ENCODE measurements around the gene RPN1. TPM values are rescaled to one million over a fixed set of nuclear protein-coding genes. Genes with fewer than 3 reads are reported as not detected.
A peak's percentile ranks its signal among the peaks of the same experiment; 100 is the strongest.

Gene RPN1
- total RNA-seq, 5 donors from 2014 or later (not counting 1 experiment from before 2014, with no cell fraction given) = 86.1 to 119 (median 100) TPM

GRCh38 chr3:128684986-128685726 lies 34.5 kb upstream of the RPN1 start:
- H3K36me3 Mint-ChIP-seq = no peaks in the 10 kb centered on the region
- no peaks in the 10 kb centered on the region for H3K9me3 Mint-ChIP-seq
- CTCF ChIA-PET = interaction anchor here in 1 of 2 donors (0.6 kb wide), 2 partner anchors 51 to 86 kb away, joined by 3 read pairs; no protein-coding TSS in a partner anchor
- H3K4me1 Mint-ChIP-seq = peaks cover 24 to 42% (median 26%) of the 10 kb centered on the region in 3 donors
- Histone ChIP-seq H3K27ac (ENCODE audit: low read length) (no peak overlapping the region), H3K4me1 (ENCODE audit: control insufficient read depth in 1 of 2, extremely low read depth in 1 of 2, insufficient read depth in 2 of 2, low read length in 2 of 2) (peaks cover 17 to 24% of the 10 kb centered on the region in 2 experiments), H3K36me3 (ENCODE audit: control insufficient read depth in 2 of 2, extremely low read depth in 1 of 2, insufficient read depth in 1 of 2, low read length in 1 of 2) (no peaks in the 10 kb centered on the region), H3K27me3 (replicated peaks in 1 of 2; ENCODE audit: control insufficient read depth in 2 of 2, extremely low read depth in 1 of 2, insufficient read depth in 2 of 2, low read length in 1 of 2) (no peaks in the 10 kb centered on the region), H3K4me3 (ENCODE audit: control insufficient read depth in 1 of 2, extremely low read depth in 1 of 2, low read length in 1 of 2) (no peak overlapping the region), H3K9me3 (no peaks in the 10 kb centered on the region)
- ATAC-seq (replicated peaks in 1 of 4) (no peak), DNase-seq (no peak)
- H3K27me3 Mint-ChIP-seq = no peaks in the 10 kb centered on the region
- POLR2A ChIA-PET = interaction anchor here in 1 of 2 donors (0.6 kb wide), 2 partner anchors 56 to 297 kb away, joined by 5 to 6 read pairs; no protein-coding TSS in a partner anchor
- peak overlapping the region in 1 of 3 donors; percentile 7 for H3K4me3 Mint-ChIP-seq
- 97% methylated on average over 8 of the region's 11 CpGs for WGBS (ENCODE audit: insufficient coverage)
- H3K27ac Mint-ChIP-seq = peak overlapping the region; percentile 1 to 13

- no CpG with 5 or more reads among the region's 3 CpGs for WGBS (ENCODE audit: insufficient coverage)
- ChIA-PET CTCF (interaction anchor here in 1 of 2 donors (0.7 kb wide), 1 partner anchor 133 kb away, joined by 5 read pairs; no protein-coding TSS in a partner anchor), POLR2A (interaction anchor here in 1 of 2 donors (0.7 kb wide), 1 partner anchor 39 kb away, joined by 4 read pairs; no protein-coding TSS in a partner anchor)
- no peaks in the 10 kb centered on the region for H3K36me3 ChIP-seq (ENCODE audit: control insufficient read depth in 2 of 2, extremely low read depth in 1 of 2, insufficient read depth in 1 of 2, low read length in 1 of 2)
- no peak overlapping the region for H3K4me3 Mint-ChIP-seq
- H3K27me3 ChIP-seq (replicated peaks in 1 of 2; ENCODE audit: control insufficient read depth in 2 of 2, extremely low read depth in 1 of 2, insufficient read depth in 2 of 2, low read length in 1 of 2) = no peaks in the 10 kb centered on the region
- H3K4me1 ChIP-seq (ENCODE audit: control insufficient read depth in 1 of 2, extremely low read depth in 1 of 2, insufficient read depth in 2 of 2, low read length in 2 of 2) = peaks cover 17 to 30% of the 10 kb centered on the region in 2 experiments
- no peak overlapping the region for H3K4me3 ChIP-seq (ENCODE audit: control insufficient read depth in 1 of 2, extremely low read depth in 1 of 2, low read length in 1 of 2)
- H3K27ac Mint-ChIP-seq = peak overlapping the region in 1 of 2 donors; percentile 61
- H3K27ac ChIP-seq (ENCODE audit: low read length) = peak overlapping the region; percentile 24
- H3K4me1 Mint-ChIP-seq = peaks cover 26 to 51% (median 26%) of the 10 kb centered on the region in 3 donors
- H3K36me3 Mint-ChIP-seq = no peaks in the 10 kb centered on the region
- H3K9me3 Mint-ChIP-seq = no peaks in the 10 kb centered on the region
- DNase-seq (no peak), ATAC-seq (replicated peaks in 1 of 4) (no peak)
- H3K9me3 ChIP-seq = no peaks in the 10 kb centered on the region
- no peaks in the 10 kb centered on the region for H3K27me3 Mint-ChIP-seq
Observed at GRCh38 chr3:128683957-128684356, 33.3 kb upstream of the RPN1 start.

GRCh38 chr3:128681369-128681829 lies 30.8 kb upstream of the RPN1 start:
- peak overlapping the region; percentile 95 to 99 (median 97) for H3K4me3 Mint-ChIP-seq
- peaks cover 26 to 54% (median 26%) of the 10 kb centered on the region in 3 donors for H3K4me1 Mint-ChIP-seq
- H3K27me3 Mint-ChIP-seq = no peaks in the 10 kb centered on the region
- H3K27me3 ChIP-seq (replicated peaks in 1 of 2; ENCODE audit: control insufficient read depth in 2 of 2, extremely low read depth in 1 of 2, insufficient read depth in 2 of 2, low read length in 1 of 2) = no peaks in the 10 kb centered on the region
- ATAC-seq (replicated peaks in 1 of 4) = no peak
- ChIA-PET CTCF (interaction anchor here (0.7 to 3.5 kb wide), 17 partner anchors 44 to 759 kb away, joined by 3 to 36 read pairs (median 10); partner anchors contain the start of genes ACAD9 (in 1 of the 2), IFT122 (in 1 of the 2) and MBD4 (in 1 of the 2)), POLR2A (interaction anchor here (0.6 to 1.7 kb wide), 5 partner anchors 9 to 200 kb away, joined by 3 to 9 read pairs (median 7); partner anchors contain the start of gene RAB7A (in 1 of the 2))
- peak overlapping the region; percentile 99 for H3K27ac Mint-ChIP-seq
- H3K4me3 ChIP-seq (ENCODE audit: control insufficient read depth in 1 of 2, extremely low read depth in 1 of 2, low read length in 1 of 2) = peak overlapping the region; percentile 79 to 80
- H3K9me3 ChIP-seq = no peaks in the 10 kb centered on the region
- no peaks in the 10 kb centered on the region for H3K36me3 Mint-ChIP-seq
- H3K27ac ChIP-seq (ENCODE audit: low read length) = peak overlapping the region; percentile 97
- WGBS (ENCODE audit: insufficient coverage) = 40% methylated on average over 5 of the region's 9 CpGs
- no peaks in the 10 kb centered on the region for H3K36me3 ChIP-seq (ENCODE audit: control insufficient read depth in 2 of 2, extremely low read depth in 1 of 2, insufficient read depth in 1 of 2, low read length in 1 of 2)
- peaks cover 17 to 30% of the 10 kb centered on the region in 2 experiments for H3K4me1 ChIP-seq (ENCODE audit: control insufficient read depth in 1 of 2, extremely low read depth in 1 of 2, insufficient read depth in 2 of 2, low read length in 2 of 2)
- no peaks in the 10 kb centered on the region for H3K9me3 Mint-ChIP-seq
- DNase-seq = no peak

GRCh38 chr3:128680603-128681368 lies 30.2 kb upstream of the RPN1 start:
- Mint-ChIP-seq H3K9me3 (no peaks in the 10 kb centered on the region), H3K27me3 (no peaks in the 10 kb centered on the region), H3K27ac (peak overlapping the region; percentile 99), H3K4me1 (peaks cover 27 to 55% (median 29%) of the 10 kb centered on the region in 3 donors), H3K36me3 (no peaks in the 10 kb centered on the region), H3K4me3 (peak overlapping the region; percentile 95 to 99 (median 97))
- Histone ChIP-seq H3K9me3 (no peaks in the 10 kb centered on the region), H3K36me3 (ENCODE audit: control insufficient read depth in 2 of 2, extremely low read depth in 1 of 2, insufficient read depth in 1 of 2, low read length in 1 of 2) (no peaks in the 10 kb centered on the region), H3K27me3 (replicated peaks in 1 of 2; ENCODE audit: control insufficient read depth in 2 of 2, extremely low read depth in 1 of 2, insufficient read depth in 2 of 2, low read length in 1 of 2) (no peaks in the 10 kb centered on the region), H3K4me1 (ENCODE audit: control insufficient read depth in 1 of 2, extremely low read depth in 1 of 2, insufficient read depth in 2 of 2, low read length in 2 of 2) (peaks cover 17 to 30% of the 10 kb centered on the region in 2 experiments), H3K27ac (ENCODE audit: low read length) (peak overlapping the region; percentile 97), H3K4me3 (ENCODE audit: control insufficient read depth in 1 of 2, extremely low read depth in 1 of 2, low read length in 1 of 2) (peak overlapping the region; percentile 79 to 80)
- ChIA-PET POLR2A (interaction anchor here (0.5 to 1.7 kb wide), 12 partner anchors 9 to 635 kb away, joined by 3 to 8 read pairs (median 6); partner anchors contain the start of genes RAB7A (in 1 of the 2) and RPN1 (in 1 of the 2)), CTCF (interaction anchor here (0.6 to 3.5 kb wide), 40 partner anchors 18 to 759 kb away, joined by 3 to 36 read pairs (median 4); partner anchors contain the start of genes ACAD9 (in 1 of the 2), IFT122 (in 1 of the 2), MBD4 (in 1 of the 2) and RAB7A (in 1 of the 2))
- ATAC-seq (replicated peaks in 1 of 4) (peak; percentile 87 to 94 (median 92)), DNase-seq (peak; percentile 93 to 97 (median 95))
- under 1% methylated on average over 66 of the region's 67 CpGs for WGBS (ENCODE audit: insufficient coverage)

- peak overlapping the region in 1 of 2 donors; percentile 61 for H3K27ac Mint-ChIP-seq
- Histone ChIP-seq H3K27me3 (replicated peaks in 1 of 2; ENCODE audit: control insufficient read depth in 2 of 2, extremely low read depth in 1 of 2, insufficient read depth in 2 of 2, low read length in 1 of 2) (no peaks in the 10 kb centered on the region), H3K36me3 (ENCODE audit: control insufficient read depth in 2 of 2, extremely low read depth in 1 of 2, insufficient read depth in 1 of 2, low read length in 1 of 2) (no peaks in the 10 kb centered on the region), H3K4me3 (ENCODE audit: control insufficient read depth in 1 of 2, extremely low read depth in 1 of 2, low read length in 1 of 2) (no peak overlapping the region), H3K27ac (ENCODE audit: low read length) (no peak overlapping the region), H3K4me1 (ENCODE audit: control insufficient read depth in 1 of 2, extremely low read depth in 1 of 2, insufficient read depth in 2 of 2, low read length in 2 of 2) (peaks cover 10 to 35% of the 10 kb centered on the region in 2 experiments), H3K9me3 (no peaks in the 10 kb centered on the region)
- CTCF ChIA-PET = interaction anchor here in 1 of 2 donors (0.7 to 1.3 kb wide), 2 partner anchors 40 to 63 kb away, joined by 3 to 4 read pairs; no protein-coding TSS in a partner anchor
- DNase-seq (no peak), ATAC-seq (replicated peaks in 1 of 4) (no peak)
- H3K36me3 Mint-ChIP-seq = peaks cover 3% of the 10 kb centered on the region
- 100% methylated on average over 1 of the region's 2 CpGs for WGBS (ENCODE audit: insufficient coverage)
- peaks cover 29 to 55% (median 33%) of the 10 kb centered on the region in 3 donors for H3K4me1 Mint-ChIP-seq
- H3K9me3 Mint-ChIP-seq = no peaks in the 10 kb centered on the region
- H3K4me3 Mint-ChIP-seq = peak overlapping the region; percentile 95 to 99 (median 97)
- POLR2A ChIA-PET = no interaction called here
- no peaks in the 10 kb centered on the region for H3K27me3 Mint-ChIP-seq
Observed at GRCh38 chr3:128679338-128679737, 28.7 kb upstream of the RPN1 start.
